ENCODE measurements around the gene IMMT.

DNA sequence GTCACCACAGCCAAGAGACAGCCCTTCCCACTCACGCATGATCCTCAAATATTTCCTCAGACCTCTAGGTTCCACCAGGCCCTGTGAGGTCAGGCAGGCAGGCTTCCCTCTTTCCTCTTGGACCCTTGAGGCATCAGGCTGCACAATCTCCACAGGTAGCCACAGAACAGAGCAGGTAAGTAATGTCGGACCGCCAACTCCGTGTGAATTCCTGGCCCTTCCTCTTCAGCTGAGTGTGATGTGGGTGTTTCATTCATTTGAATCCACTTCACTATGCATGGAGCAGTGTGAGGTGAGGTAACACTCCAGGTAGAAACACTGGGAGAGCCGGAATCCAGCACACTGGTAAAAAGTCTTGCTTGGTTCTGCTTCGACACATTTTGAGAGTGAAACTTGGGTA, 48.0 kb upstream of the IMMT start:
- no peak for TF ChIP-seq POLR2A (IDR thresholded peaks at IDR 0.05; ENCODE audit: low read length)
- no peak for TF ChIP-seq GATA1 (IDR thresholded peaks at IDR 0.05; ENCODE audit: low read depth, low read length)
